ENCODE data around the gene TAF4.

GRCh38 chr20:62058941-62059340 is 6.7 kb downstream of the TAF4 start:
- TF ChIP-seq CTCF (IDR thresholded peaks at IDR 0.05) (no peak), ZFX (IDR thresholded peaks at IDR 0.05; ENCODE audit: borderline replicate concordance) (no peak)

All from 22Rv1 (cell line).